HepG2 (cell line): ENCODE measurements around the gene DOCK9. TPM values are rescaled to one million over a fixed set of nuclear protein-coding genes. Genes with fewer than 3 reads are reported as not detected.

Experiments
- ATAC-seq: fragments of 200-7000 bp; cut with Tn5 transposase; 3 replicates; pipeline ENCODE4 v1.9.1; 2020; ENCODE audit warnings: mild to moderate bottlenecking, moderate library complexity
- BruUV-seq: library from RNA; stranded (reverse); fragments of 400-500 nt; replicated peaks from 2 replicates; lab custom pipeline; 2021; lab: Mats Ljungman, UMichigan
- CTCF ChIA-PET: fragments of 300-600 bp; formaldehyde crosslinking; extraction: SDS; loops from one replicate; lab custom pipeline; 2021; ENCODE audit warnings: low total read pairs, inconsistent platforms, low intra/inter-chr PET ratio; lab: Yijun Ruan, JAX
- POLR2A ChIA-PET: fragments of 350-600 bp; sonication (Branson Sonifier 250); formaldehyde crosslinking; loops from one replicate; lab custom pipeline; 2020; ENCODE audit warnings: antibody characterized with exemption, inconsistent platforms; lab: Yijun Ruan, JAX
- DNase-seq: peaks from one replicate; pipeline ENCODE4 v3.0.0-alpha.2; 2015; ENCODE audit warnings: low spot score
- FAIRE-seq: peaks from 3 replicates; lab custom pipeline; 2011; peaks lifted over from hg19 to GRCh38; lab: Jason Lieb, UNC
- H2AFZ ChIP-seq: one replicate; pipeline ENCODE4 v1.6.1; 2011; ENCODE audit warnings: low read length, inconsistent platforms
- H3K27ac ChIP-seq: fragments of 300-600 bp; 3 replicates; pipeline ENCODE4 v1.8.0; 2011; ENCODE audit warnings: mixed run types, mild to moderate bottlenecking, mixed read lengths, low read length, inconsistent platforms; ENCODE audit not compliant: insufficient read depth; ENCODE audit errors: extremely low read length
- H3K27me3 ChIP-seq, 2 experiments: fragments of 200-600 bp in 1 of 2; 2 replicates in 1 of 2; 3 replicates in 1 of 2; pipeline versions ENCODE4 v1.6.0 to v1.8.0; 2011; ENCODE audit warnings: low read length in 2 of 2, mild to moderate bottlenecking in 2 of 2, moderate library complexity in 2 of 2, inconsistent platforms in 1 of 2; ENCODE audit not compliant: insufficient read depth in 2 of 2, control insufficient read depth in 1 of 2
- H3K36me3 ChIP-seq, 2 experiments: fragments of 200-600 bp in 1 of 2; replicated peaks in 1 of 2; 2 replicates in 1 of 2; 3 replicates in 1 of 2; pipeline versions ENCODE4 v1.5.1 to v1.8.0; 2011; ENCODE audit warnings: low read length in 2 of 2, inconsistent platforms in 1 of 2; ENCODE audit not compliant: insufficient read depth in 2 of 2, control insufficient read depth in 1 of 2
- H3K4me1 ChIP-seq: 2 replicates; pipeline ENCODE4 v1.5.1; 2012; ENCODE audit warnings: low read length, inconsistent platforms; ENCODE audit not compliant: insufficient read depth
- H3K4me2 ChIP-seq: 2 replicates; pipeline ENCODE4 v1.6.0; 2011; ENCODE audit warnings: low read depth, low read length, inconsistent platforms
- H3K4me3 ChIP-seq, 3 experiments: fragments of 200-600 bp in 1 of 3; sonication (generic), shearing (Covaris generic) in 1 of 3; replicated peaks in 1 of 3; 2 replicates each; pipeline ENCODE4 v1.5.1; 2011 to 2016; ENCODE audit warnings: low read length in 3 of 3, inconsistent platforms in 2 of 3, low read depth in 2 of 3, mild to moderate bottlenecking in 2 of 3, control low read depth in 1 of 3, mixed read lengths in 1 of 3; ENCODE audit not compliant: insufficient read depth in 1 of 3
- H3K79me2 ChIP-seq: one replicate; pipeline ENCODE4 v1.6.1; 2011; ENCODE audit warnings: low read length, inconsistent platforms; ENCODE audit not compliant: insufficient read depth
- H3K9ac ChIP-seq: 2 replicates; pipeline ENCODE4 v1.6.0; 2011; ENCODE audit warnings: mild to moderate bottlenecking, low read depth, low read length, inconsistent platforms; ENCODE audit not compliant: insufficient read depth
- H3K9me3 ChIP-seq: 2 replicates; pipeline ENCODE4 v1.5.1; 2012; ENCODE audit warnings: mild to moderate bottlenecking, low read length
- H4K20me1 ChIP-seq: 2 replicates; pipeline ENCODE4 v1.6.0; 2011; ENCODE audit warnings: inconsistent platforms, mild to moderate bottlenecking, low read length, moderate library complexity; ENCODE audit not compliant: insufficient read depth
- ARNT2 ChIP-seq: sonication (generic); formaldehyde crosslinking; IDR thresholded peaks from 2 replicates; pipeline ENCODE4 v1.8.0; 2022; ENCODE audit warnings: mild to moderate bottlenecking, low read depth, missing genetic modification reagents, moderate library complexity
- ATF7-NPFF ChIP-seq: sonication (generic); formaldehyde crosslinking; IDR thresholded peaks from 2 replicates; pipeline ENCODE4 v1.8.1; 2023; ENCODE audit warnings: mild to moderate bottlenecking, low read depth, missing genetic modification reagents, moderate library complexity
- DPF2 ChIP-seq: sonication (generic); formaldehyde crosslinking; IDR thresholded peaks from 2 replicates; pipeline ENCODE4 v1.4.0; 2020; ENCODE audit warnings: mild to moderate bottlenecking, low read depth, missing genetic modification reagents, borderline replicate concordance
- HBP1 ChIP-seq: IDR thresholded peaks from 2 replicates; pipeline ENCODE4 v1.6.1; 2016; ENCODE audit warnings: low read depth, control low read depth
- HIVEP1 ChIP-seq: sonication (generic); formaldehyde crosslinking; IDR thresholded peaks from 2 replicates; pipeline ENCODE4 v1.4.0; 2020; ENCODE audit warnings: mild to moderate bottlenecking, missing genetic modification reagents
- JDP2 ChIP-seq: sonication (generic); formaldehyde crosslinking; IDR thresholded peaks from 2 replicates; pipeline ENCODE4 v1.8.1; 2022; ENCODE audit warnings: missing genetic modification reagents, borderline replicate concordance
- LBX2 ChIP-seq: sonication (generic); formaldehyde crosslinking; IDR thresholded peaks from 2 replicates; pipeline ENCODE4 v1.5.0; 2020; ENCODE audit warnings: missing genetic modification reagents, mild to moderate bottlenecking, borderline replicate concordance
- MAX ChIP-seq: IDR thresholded peaks from 2 replicates; pipeline ENCODE4 v1.6.1; 2012; ENCODE audit warnings: inconsistent platforms
- NCOA2 ChIP-seq: sonication (generic); formaldehyde crosslinking; IDR thresholded peaks from 2 replicates; pipeline ENCODE4 v1.8.0; 2022; ENCODE audit warnings: inconsistent platforms
- NCOR1 ChIP-seq: fragments of 200-600 bp; sonication (generic); IDR thresholded peaks from 2 replicates; pipeline ENCODE4 v1.7.0; 2017; ENCODE audit warnings: antibody characterized with exemption, low read length, borderline replicate concordance
- RBAK ChIP-seq: sonication (generic); formaldehyde crosslinking; IDR thresholded peaks from 2 replicates; pipeline ENCODE4 v1.5.1; 2020; ENCODE audit warnings: mild to moderate bottlenecking, missing genetic modification reagents
- SOX5 ChIP-seq: IDR thresholded peaks from 2 replicates; pipeline ENCODE4 v1.6.1; 2016; ENCODE audit warnings: borderline replicate concordance
- TEF ChIP-seq: sonication (generic); formaldehyde crosslinking; IDR thresholded peaks from 2 replicates; pipeline ENCODE4 v1.5.0; 2020; ENCODE audit warnings: missing genetic modification reagents
- ZKSCAN5 ChIP-seq: sonication (generic); formaldehyde crosslinking; IDR thresholded peaks from 2 replicates; pipeline ENCODE4 v1.5.1; 2020; ENCODE audit warnings: mild to moderate bottlenecking, missing genetic modification reagents
- ZNF263 ChIP-seq: sonication (generic); formaldehyde crosslinking; IDR thresholded peaks from 2 replicates; pipeline ENCODE4 v1.4.0; 2020; ENCODE audit warnings: missing genetic modification reagents
- ZNF644 ChIP-seq: IDR thresholded peaks from 2 replicates; pipeline ENCODE4 v1.6.1; 2016; ENCODE audit warnings: low read depth
- ZNF678 ChIP-seq: sonication (generic); formaldehyde crosslinking; IDR thresholded peaks from 2 replicates; pipeline ENCODE4 v1.4.0; 2020; ENCODE audit warnings: mild to moderate bottlenecking, missing genetic modification reagents
- WGBS: methylation state at CpG from one replicate; pipeline ENCODE4 v1.1.6; 2017; ENCODE audit warnings: low lambda C conversion rate; 5-methylcytosine and 5-hydroxymethylcytosine counted together
- in situ Hi-C: cut with HindIII; loops from 2 replicates; pipeline ENCODE4 v1.10.0; 2017; ENCODE audit warnings: low pct_unique_long_range_greater_than_20kb; ENCODE audit not compliant: extremely low pct_ligation_motif_present
- intact Hi-C: fragments of 100-400 bp; cut with micrococcal nuclease; formaldehyde crosslinking; loops from one replicate; pipeline ENCODE4 v1.10.0; 2022; ENCODE audit not compliant: unreplicated experiment
- polyA plus RNA-seq, 8 experiments: library from polyadenylated mRNA; depleted of rRNA in 3 of 8; stranded (reverse) in 7 of 8; unstranded in 1 of 8; fragments of >200 nt; fragmentation: Illumina TruSeq in 4 of 8; extraction: Trizol in 4 of 8; gene quantifications; 2 replicates each; pipeline versions ENCODE4 v1.2.1 to v1.2.3, GENCODE V29; 2011 to 2016; ENCODE audit warnings: low read depth in 4 of 8, missing spikeins in 1 of 8, mixed read lengths in 1 of 8; ENCODE audit not compliant: insufficient read depth in 1 of 8
- total RNA-seq, 5 experiments: library from RNA; depleted of rRNA; stranded (reverse); fragments of >200 nt; fragmentation: Illumina TruSeq; extraction: Trizol; gene quantifications; 2 replicates each; pipeline ENCODE4 v1.2.3, GENCODE V29; 2016; ENCODE audit warnings: low read depth in 1 of 5

The DOCK9 gene
- total and polyA plus RNA-seq, 2 of the 13 experiments (the other 11 are each of a cell fraction or from before 2014, with no cell fraction given): 0.44 to 0.97 TPM

- FAIRE-seq (no peak), ATAC-seq (no peak), DNase-seq (no peak)
- Histone ChIP-seq H2AFZ (no peak overlapping the region), H3K79me2 (no peaks in the 10 kb centered on the region), H4K20me1 (no peaks in the 10 kb centered on the region), H3K9ac (no peak overlapping the region), H3K27me3 (no peaks in the 10 kb centered on the region; a peak in 1 of 5 replicates), H3K4me2 (no peak overlapping the region), H3K36me3 (no peaks in the 10 kb centered on the region), H3K27ac (no peak overlapping the region), H3K4me1 (no peaks in the 10 kb centered on the region), H3K9me3 (no peaks in the 10 kb centered on the region), H3K4me3 (no peak overlapping the region)
- no TSS peak for BruUV-seq
- WGBS: 69% methylated on average over 3 of the region's 3 CpGs
- CTCF ChIA-PET: no interaction called here
- POLR2A ChIA-PET: no interaction called here
- in situ Hi-C loops (no loop called here), intact Hi-C loops (no loop called here)
- TF ChIP-seq RBAK (CRISPR knock-in tag): no peak
- TF ChIP-seq NCOA2 (CRISPR knock-in tag): no peak
- TF ChIP-seq ATF7-NPFF: no peak
- TF ChIP-seq MAX: no peak
- TF ChIP-seq NCOR1: no peak
Observed at GRCh38 chr13:98877466-98877865, 100.4 kb downstream of the DOCK9 start.

- DNase-seq (no peak), FAIRE-seq (no peak), ATAC-seq (no peak)
- intact Hi-C loops: no loop called here
- H3K9me3 ChIP-seq: no peaks in the 10 kb centered on the region
- ChIA-PET CTCF (no interaction called here), POLR2A (no interaction called here)
- H3K27ac ChIP-seq: no peak overlapping the region
- no peaks in the 10 kb centered on the region for H4K20me1 ChIP-seq
- no peaks in the 10 kb centered on the region for H3K27me3 ChIP-seq
- no TSS peak for BruUV-seq
- WGBS: 37% methylated on average over 1 of the region's 1 CpG
- TF ChIP-seq HBP1 (CRISPR knock-in tag): no peak
- TF ChIP-seq SOX5 (CRISPR knock-in tag): no peak
- no peak for TF ChIP-seq ZNF678 (CRISPR knock-in tag)
- TF ChIP-seq ZNF263 (CRISPR knock-in tag): no peak
- TF ChIP-seq LBX2: no peak
- no peak for TF ChIP-seq ZNF644 (CRISPR knock-in tag)
- no peak for TF ChIP-seq JDP2 (CRISPR knock-in tag)
- TF ChIP-seq ZKSCAN5 (CRISPR knock-in tag): no peak
- no peak for TF ChIP-seq TEF (CRISPR knock-in tag)
- no peak for TF ChIP-seq HIVEP1
- no peak for TF ChIP-seq DPF2 (CRISPR knock-in tag)
- no peak for TF ChIP-seq ARNT2
- no peaks in the 10 kb centered on the region for H3K79me2 ChIP-seq
- H2AFZ ChIP-seq: no peak overlapping the region
- H3K4me3 ChIP-seq: no peak overlapping the region
- H3K4me1 ChIP-seq: no peaks in the 10 kb centered on the region
- H3K9ac ChIP-seq: no peak overlapping the region
- no peaks in the 10 kb centered on the region for H3K36me3 ChIP-seq
- in situ Hi-C loops: no loop called here
- H3K4me2 ChIP-seq: no peak overlapping the region
Observed at GRCh38 chr13:98875146-98875729, 102.6 kb downstream of the DOCK9 start.
